Placental epithelial cell (primary cell): ENCODE results near the gene CIDEB. TPM values are rescaled to one million over a fixed set of nuclear protein-coding genes. Genes with fewer than 3 reads are reported as not detected.

Experiments
- small RNA-seq: library from RNA; depleted of rRNA; stranded (forward); fragments of <200 nt; gene quantifications from one replicate; pipeline ENCODE3, GENCODE V24; 2012
- total RNA-seq: library from RNA; depleted of rRNA; stranded (reverse); fragments of >200 nt; gene quantifications from 2 replicates; pipeline ENCODE4 v1.2.3, GENCODE V29; 2012

The CIDEB gene
- total RNA-seq = 9.0 and 11.0 TPM in 2 replicates

DNA sequence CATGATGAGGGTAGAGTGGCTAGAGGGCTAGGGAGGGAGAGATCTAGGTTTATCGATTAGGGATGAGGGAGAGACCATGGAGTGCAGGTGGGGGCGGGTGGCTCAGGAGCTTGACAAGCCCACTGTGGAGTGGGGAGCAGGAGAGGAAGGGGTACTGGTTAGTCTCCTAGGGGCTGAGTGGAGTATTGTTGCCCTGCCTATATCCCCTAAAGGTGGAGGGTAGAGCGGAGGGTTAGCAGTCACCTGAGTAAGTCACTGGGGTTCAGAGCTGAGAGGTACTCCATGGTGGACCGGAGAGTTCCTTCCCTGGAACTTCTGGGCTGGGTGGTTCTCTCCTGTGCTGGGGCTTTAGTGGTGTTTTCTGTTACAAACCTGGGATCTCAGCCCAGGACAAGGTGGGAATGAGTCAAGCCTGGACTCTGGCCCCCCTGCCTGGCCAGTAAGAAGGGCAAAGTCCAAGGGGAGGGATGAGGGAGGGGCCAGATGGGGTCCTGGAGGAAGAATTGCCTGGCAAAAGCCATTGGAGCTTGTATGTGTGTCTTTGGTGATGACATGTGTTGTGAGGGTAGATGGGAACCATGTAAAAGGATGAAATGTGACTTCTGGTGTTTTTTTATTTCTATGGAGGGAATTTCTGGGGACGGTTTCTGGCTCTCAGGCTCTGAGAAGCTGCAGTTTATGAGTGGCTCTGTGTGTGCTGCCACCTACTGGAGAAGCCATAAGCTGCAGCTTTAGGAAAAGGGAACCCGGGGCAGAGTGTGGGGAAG is at the start of gene CIDEB:
Gene CIDEB (minus strand): TSS at position 403 of the 767 bp plus-strand sequence. CDS start 119 bp downstream, at position 284.

GRCh38 chr14:24339284-24340151 is 31.7 kb upstream of the CIDEB start, which contains the start of gene RIPK3:
Gene RIPK3, minus strand, starts transcription at chr14:24339991. Its CDS starts 165 bp downstream, at chr14:24339826.

GRCh38 chr14:24334431-24335291 is 26.9 kb upstream of the CIDEB start, which contains the start of gene ADCY4:
Gene ADCY4, minus strand, starts transcription at chr14:24335071. Its CDS starts 419 bp downstream, at chr14:24334652.

GRCh38 chr14:24310646-24311604 is 3.1 kb upstream of the CIDEB start, which contains the start of gene LTB4R:
Gene LTB4R, plus strand, starts transcription at chr14:24311502. Its CDS starts 4,150 bp downstream, at chr14:24315652.

DNA sequence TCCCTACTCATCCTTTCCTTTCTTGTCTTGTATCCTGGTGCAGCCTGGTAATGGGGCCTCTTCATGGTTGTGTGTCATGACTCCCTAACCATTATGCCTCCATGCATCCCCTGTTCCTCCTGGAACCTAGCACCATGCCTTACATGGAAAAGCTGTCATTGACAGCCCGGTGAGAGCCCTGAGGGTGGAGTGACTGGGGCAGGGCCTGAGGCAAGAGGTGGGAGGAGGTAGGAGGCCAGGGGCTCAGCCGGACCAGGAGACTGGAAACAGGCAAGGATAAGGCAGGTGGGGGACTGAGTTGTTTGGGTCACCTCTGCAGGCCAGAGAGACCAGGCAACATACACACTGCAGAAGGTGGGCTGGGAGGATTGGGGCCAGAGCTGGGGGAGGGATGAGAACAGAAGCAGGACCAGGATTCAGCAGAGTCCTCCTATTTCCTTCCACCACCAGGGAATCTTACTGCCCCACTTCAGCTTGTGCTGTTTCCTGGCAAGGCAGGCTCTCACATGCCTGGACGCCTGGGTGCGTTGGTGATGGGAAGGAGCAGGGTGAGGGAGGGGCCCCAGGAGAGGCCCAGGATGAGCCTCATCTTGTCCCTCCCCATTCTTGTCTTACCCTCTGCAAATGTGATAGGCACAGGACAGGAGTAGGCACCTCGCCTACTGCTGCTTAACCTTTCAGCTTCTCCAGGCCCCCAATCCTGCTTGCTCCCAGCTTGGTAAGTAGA is 1.9 kb upstream of the CIDEB start, which contains the start of gene LTB4R2:
Gene LTB4R2 (plus strand): TSS at position 603 of the 727 bp plus-strand sequence. CDS start 525 bp downstream, outside the sequence.

GRCh38 chr14:24299255-24300191 is 8.3 kb downstream of the CIDEB start, which contains the start of the genes DHRS1 and NOP9:
Gene DHRS1, minus strand, starts transcription at chr14:24299780. Its CDS starts 674 bp downstream, at chr14:24299106.
Gene NOP9, plus strand, starts transcription at chr14:24299850. Its CDS starts 105 bp downstream, at chr14:24299955.

DNA sequence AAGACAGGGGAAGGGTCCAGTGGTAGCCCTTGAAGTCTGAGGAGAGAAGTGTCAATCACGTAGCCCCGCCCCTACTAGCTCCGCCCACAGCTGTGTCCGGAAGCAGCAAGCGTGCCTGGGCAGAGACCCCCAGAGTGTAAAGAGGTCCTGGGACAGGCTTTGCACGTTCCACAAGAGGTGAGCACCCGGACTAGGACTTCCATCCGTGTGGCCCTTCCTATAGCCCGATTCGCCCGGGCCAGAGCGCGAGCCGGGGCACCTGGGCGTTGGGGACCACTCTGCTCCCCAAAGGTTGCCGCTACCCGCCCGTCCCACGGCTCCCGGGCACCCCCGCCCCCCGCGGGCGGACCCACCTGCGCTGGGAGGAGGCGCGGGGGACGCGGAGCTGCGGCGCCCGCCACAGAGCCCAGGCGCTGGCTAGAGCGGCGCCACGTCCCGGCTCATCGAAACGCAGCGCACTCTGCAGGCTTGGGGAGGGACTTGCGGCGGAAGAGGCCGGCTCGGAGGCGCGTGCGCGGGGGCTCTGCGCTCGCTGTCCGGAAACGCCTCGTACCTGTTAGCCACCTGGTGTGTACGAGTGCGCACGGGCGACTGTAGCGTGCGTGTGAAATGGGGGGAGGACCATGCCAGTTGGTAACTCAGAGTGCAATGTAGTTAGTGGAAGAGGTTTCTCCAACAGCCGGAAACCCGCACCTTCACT is 36.5 kb downstream of the CIDEB start, which contains the start of gene RABGGTA:
Gene RABGGTA (minus strand): TSS at position 464 of the 700 bp plus-strand sequence. CDS start 482 bp downstream, outside the sequence.

GRCh38 chr14:24262821-24263733 is 44.7 kb downstream of the CIDEB start, which contains the start of gene TGM1:
Gene TGM1, minus strand, starts transcription at chr14:24263177. Its CDS starts 825 bp downstream, at chr14:24262352.

Small RNA genes lying within 50 kb of the gene (small RNA-seq; reads per million reads assigned to genes)
- gene RF00026 = not detected

Other genes with a start within 250 kb of the CIDEB start
- not detected in 2 replicates for gene CPNE6, start 236.4 kb downstream of the CIDEB start, total RNA-seq
- gene PCK2, start 213.7 kb downstream of the CIDEB start, total RNA-seq = 20.4 and 23.9 TPM in 2 replicates
- gene DCAF11, start 193.2 kb downstream of the CIDEB start, total RNA-seq = 88.3 and 88.7 TPM in 2 replicates
- 1.6 and 2.0 TPM in 2 replicates for gene NRL, start 193.0 kb downstream of the CIDEB start, total RNA-seq
- 0.39 and 1.7 TPM in 2 replicates for gene FITM1, start 177.3 kb downstream of the CIDEB start, total RNA-seq
- gene PSME1, start 171.8 kb downstream of the CIDEB start, total RNA-seq = 22.4 and 72.6 TPM in 2 replicates
- 11.4 and 13.6 TPM in 2 replicates for gene EMC9, start 166.4 kb downstream of the CIDEB start, total RNA-seq
- 32.6 and 48.4 TPM in 2 replicates for gene PSME2, start 161.4 kb downstream of the CIDEB start, total RNA-seq
- gene RNF31, start 160.5 kb downstream of the CIDEB start, total RNA-seq = 75.4 and 87.3 TPM in 2 replicates
- gene IRF9, start 146.7 kb downstream of the CIDEB start, total RNA-seq = 42.4 and 46.6 TPM in 2 replicates
- 14.2 and 15.7 TPM in 2 replicates for gene REC8, start 135.9 kb downstream of the CIDEB start, total RNA-seq
- 20.4 and 36.2 TPM in 2 replicates for gene IPO4, start 119.2 kb downstream of the CIDEB start, total RNA-seq
- gene TM9SF1, start 112.5 kb downstream of the CIDEB start, total RNA-seq = 73.8 and 74.5 TPM in 2 replicates
- 0.54 TPM in 1 of 2 replicates, not detected in the other for gene TSSK4, start 102.3 kb downstream of the CIDEB start, total RNA-seq
- gene CHMP4A, start 94.5 kb downstream of the CIDEB start, total RNA-seq = 20.5 and 22.0 TPM in 2 replicates
- 15.3 and 15.6 TPM in 2 replicates for gene MDP1, start 91.9 kb downstream of the CIDEB start, total RNA-seq
- 99.8 and 112 TPM in 2 replicates for gene NEDD8, start 75.6 kb downstream of the CIDEB start, total RNA-seq
- 79.6 and 117 TPM in 2 replicates for gene GMPR2, start 75.0 kb downstream of the CIDEB start, total RNA-seq
- gene TINF2, start 65.4 kb downstream of the CIDEB start, total RNA-seq = 57.4 and 70.3 TPM in 2 replicates
- gene TGM1, start 44.8 kb downstream of the CIDEB start, total RNA-seq = 33.4 and 35.4 TPM in 2 replicates
- gene RABGGTA, start 36.4 kb downstream of the CIDEB start, total RNA-seq = 51.1 and 51.4 TPM in 2 replicates
- gene DHRS1, start 8.2 kb downstream of the CIDEB start, total RNA-seq = 27.1 and 27.9 TPM in 2 replicates
- gene NOP9, start 8.1 kb downstream of the CIDEB start, total RNA-seq = 20.4 and 30.3 TPM in 2 replicates
- gene LTB4R2, start 2.2 kb upstream of the CIDEB start, total RNA-seq = 6.3 and 6.8 TPM in 2 replicates
- gene LTB4R, start 3.5 kb upstream of the CIDEB start, total RNA-seq = 2.4 and 3.1 TPM in 2 replicates
- gene ADCY4, start 27.1 kb upstream of the CIDEB start, total RNA-seq = 2.0 and 2.7 TPM in 2 replicates
- 7.5 and 13.0 TPM in 2 replicates for gene RIPK3, start 32.0 kb upstream of the CIDEB start, total RNA-seq
- gene NFATC4, start 60.2 kb upstream of the CIDEB start, total RNA-seq = 41.8 and 59.3 TPM in 2 replicates
- gene NYNRIN, start 91.0 kb upstream of the CIDEB start, total RNA-seq = 116 and 153 TPM in 2 replicates
- 0.87 and 2.4 TPM in 2 replicates for gene CBLN3, start 121.7 kb upstream of the CIDEB start, total RNA-seq
- 143 and 152 TPM in 2 replicates for gene KHNYN, start 122.0 kb upstream of the CIDEB start, total RNA-seq
- gene SDR39U1, start 134.8 kb upstream of the CIDEB start, total RNA-seq = 14.1 and 23.2 TPM in 2 replicates
- not detected in 2 replicates for gene CMA1, start 200.3 kb upstream of the CIDEB start, total RNA-seq